ENCODE results near the gene ITGA5.

ITGA5 gene

DNA sequence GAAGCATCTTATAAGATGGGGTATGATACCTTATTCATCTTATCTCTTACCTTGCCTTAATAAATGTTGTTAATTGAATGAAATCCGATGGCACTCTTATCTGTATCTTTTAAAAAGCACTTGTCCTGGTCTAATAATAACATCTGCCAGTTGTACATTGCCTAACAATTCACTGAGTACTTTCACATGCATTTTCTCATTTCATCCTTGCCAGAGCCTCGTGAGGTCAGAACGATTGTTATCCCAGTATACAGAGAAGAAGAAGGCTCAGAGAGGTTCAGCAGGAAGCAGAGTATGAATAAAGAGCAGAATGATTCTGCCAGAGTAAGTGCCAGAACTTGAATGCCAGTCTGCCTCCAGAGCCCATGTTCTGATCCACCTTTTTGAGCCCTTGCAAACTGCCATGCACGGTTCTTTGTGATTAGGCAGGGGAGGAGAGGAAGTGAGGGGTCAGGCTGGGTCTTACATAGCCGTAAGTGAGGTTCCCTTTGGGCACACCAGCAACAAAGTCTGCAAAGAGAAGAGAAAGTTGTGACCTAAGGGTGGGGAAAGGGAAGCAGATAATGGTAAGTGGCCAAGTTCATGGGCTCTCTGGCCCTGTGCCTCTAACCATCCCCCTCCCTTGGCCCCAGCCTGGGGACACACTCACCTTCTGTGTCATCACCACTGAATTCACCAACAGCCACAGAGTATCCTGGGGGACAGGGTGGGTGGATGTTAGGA, 11.7 kb downstream of the ITGA5 start:
- TF ChIP-seq, protein P1, sequence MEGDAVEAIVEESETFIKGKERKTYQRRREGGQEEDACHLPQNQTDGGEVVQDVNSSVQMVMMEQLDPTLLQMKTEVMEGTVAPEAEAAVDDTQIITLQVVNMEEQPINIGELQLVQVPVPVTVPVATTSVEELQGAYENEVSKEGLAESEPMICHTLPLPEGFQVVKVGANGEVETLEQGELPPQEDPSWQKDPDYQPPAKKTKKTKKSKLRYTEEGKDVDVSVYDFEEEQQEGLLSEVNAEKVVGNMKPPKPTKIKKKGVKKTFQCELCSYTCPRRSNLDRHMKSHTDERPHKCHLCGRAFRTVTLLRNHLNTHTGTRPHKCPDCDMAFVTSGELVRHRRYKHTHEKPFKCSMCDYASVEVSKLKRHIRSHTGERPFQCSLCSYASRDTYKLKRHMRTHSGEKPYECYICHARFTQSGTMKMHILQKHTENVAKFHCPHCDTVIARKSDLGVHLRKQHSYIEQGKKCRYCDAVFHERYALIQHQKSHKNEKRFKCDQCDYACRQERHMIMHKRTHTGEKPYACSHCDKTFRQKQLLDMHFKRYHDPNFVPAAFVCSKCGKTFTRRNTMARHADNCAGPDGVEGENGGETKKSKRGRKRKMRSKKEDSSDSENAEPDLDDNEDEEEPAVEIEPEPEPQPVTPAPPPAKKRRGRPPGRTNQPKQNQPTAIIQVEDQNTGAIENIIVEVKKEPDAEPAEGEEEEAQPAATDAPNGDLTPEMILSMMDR (IDR thresholded peaks at IDR 0.05; ENCODE audit: borderline replicate concordance, control extremely low read depth, extremely low read depth, insufficient read depth, missing control alignments), result no peak
- DNase-seq (ENCODE audit: low spot score), result no peak
- in situ Hi-C loops (cut with MboI; ENCODE audit: low sequenced_read_pairs, unreplicated experiment), result no loop called here

DNA sequence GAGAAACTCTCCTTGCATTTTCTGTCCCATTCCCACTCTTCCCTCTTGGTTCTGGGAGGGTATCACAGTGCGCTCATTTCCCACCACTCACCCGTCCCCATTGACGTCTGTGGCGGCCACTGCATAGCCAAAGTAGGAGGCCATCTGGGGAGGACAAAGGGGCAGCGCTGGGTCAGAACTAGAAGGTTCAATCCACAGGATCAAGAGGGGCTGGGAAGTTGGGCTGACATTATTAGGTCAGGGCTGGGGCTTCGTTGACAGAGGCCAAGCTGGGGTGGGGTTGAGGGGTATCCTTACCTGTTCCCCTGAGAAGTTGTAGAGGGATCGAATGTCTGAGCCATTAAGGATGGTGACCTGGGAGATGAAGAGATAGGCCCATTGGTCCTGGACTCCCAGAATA, 13.5 kb downstream of the ITGA5 start:
- in situ Hi-C loops (cut with MboI; ENCODE audit: low sequenced_read_pairs, unreplicated experiment), result no loop called here
- TF ChIP-seq, protein P1 (IDR thresholded peaks at IDR 0.05; ENCODE audit: borderline replicate concordance, control extremely low read depth, extremely low read depth, insufficient read depth, missing control alignments), result no peak
- DNase-seq (ENCODE audit: low spot score), result no peak

DNA sequence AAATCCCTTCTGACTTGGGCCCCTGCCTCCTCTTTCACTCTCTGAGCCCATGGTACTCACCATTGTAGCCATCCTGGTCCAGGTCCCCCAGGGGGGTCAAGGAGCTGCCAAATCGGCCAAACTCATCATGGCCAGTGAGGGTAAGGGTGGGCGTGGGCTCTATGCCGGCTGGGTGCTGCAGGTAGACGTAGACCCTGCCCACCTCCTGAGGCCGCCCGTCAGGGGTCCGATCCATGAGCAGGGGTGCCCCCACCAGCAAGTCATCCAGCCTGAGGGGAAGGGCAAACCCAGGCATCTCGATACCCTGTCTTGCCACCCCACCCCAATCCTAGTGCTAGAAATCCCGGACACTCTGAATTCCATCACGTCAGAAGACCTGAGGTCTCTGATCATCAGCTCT, 14.0 kb downstream of the ITGA5 start:
- in situ Hi-C loops (cut with MboI; ENCODE audit: low sequenced_read_pairs, unreplicated experiment), result no loop called here
- DNase-seq (ENCODE audit: low spot score), result no peak
- TF ChIP-seq, protein P1 (IDR thresholded peaks at IDR 0.05; ENCODE audit: borderline replicate concordance, control extremely low read depth, extremely low read depth, insufficient read depth, missing control alignments), result no peak

DNA sequence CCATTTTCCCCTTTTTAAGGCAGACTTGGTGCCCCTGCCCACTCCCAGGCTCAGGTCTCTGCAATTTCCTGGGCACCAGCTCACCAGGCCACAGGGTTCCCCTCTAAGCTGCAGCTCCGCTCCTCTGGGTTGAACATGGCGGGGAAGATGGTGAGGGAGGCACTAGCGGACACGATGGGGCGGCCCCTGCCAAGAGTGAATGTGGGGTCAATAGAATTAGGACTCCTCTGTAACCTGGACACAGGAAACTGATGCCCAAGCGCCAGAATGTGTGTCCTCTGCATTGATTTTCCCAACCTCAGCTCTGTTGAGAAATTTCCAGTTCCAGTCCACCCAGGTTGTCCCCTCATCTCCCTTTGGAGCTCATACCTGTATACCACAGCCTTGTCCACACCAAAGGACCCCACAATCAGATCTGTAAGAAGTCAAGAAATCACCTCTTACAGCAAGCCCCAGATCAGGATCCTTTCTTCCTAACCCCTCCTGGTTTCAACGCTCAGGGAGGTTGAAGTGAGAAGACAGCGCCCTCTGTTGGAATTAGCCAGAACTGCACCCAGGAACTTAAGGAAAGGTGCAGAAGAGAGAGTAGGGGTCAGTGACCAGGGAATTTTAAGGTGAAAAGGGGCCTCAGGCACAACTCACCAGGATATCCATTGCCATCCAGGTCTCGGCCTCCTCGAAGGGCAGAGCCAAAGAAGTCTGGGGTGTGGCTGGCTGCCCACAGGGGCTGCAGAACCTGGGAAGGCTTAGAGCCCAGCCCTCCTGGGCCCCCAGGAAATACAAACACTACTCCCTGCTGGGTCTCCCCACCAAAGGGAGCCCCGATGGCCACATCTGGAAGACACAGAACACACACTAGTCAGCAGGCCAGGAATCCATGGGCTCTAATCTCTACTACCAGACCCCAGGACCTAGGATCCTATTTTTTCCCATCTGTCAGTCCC, 14.7 kb downstream of the ITGA5 start:
- TF ChIP-seq, protein P1 (IDR thresholded peaks at IDR 0.05; ENCODE audit: borderline replicate concordance, control extremely low read depth, extremely low read depth, insufficient read depth, missing control alignments), result peak; percentile 80
- peak; percentile 75 for DNase-seq (ENCODE audit: low spot score)
- in situ Hi-C loops (cut with MboI; ENCODE audit: low sequenced_read_pairs, unreplicated experiment), result no loop called here

DNA sequence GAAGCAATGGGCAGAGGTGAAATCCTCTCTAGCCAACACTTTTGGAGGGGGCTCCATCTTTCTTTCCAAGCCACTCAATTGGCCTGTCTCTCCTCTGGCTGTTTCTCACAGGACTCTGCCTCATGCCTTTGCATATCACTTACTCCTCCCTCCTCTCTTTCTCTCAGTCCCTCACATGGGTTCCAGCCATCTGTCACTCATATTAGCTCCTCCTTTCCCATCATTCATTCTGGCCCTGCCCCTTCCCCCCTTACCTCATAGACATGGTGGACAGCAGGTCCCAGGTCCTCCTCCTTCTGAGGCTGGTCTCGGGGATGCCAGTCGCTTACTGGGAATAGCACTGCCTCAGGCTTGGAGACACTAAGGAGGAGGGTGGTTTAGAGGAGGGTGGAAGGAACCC, 17.9 kb downstream of the ITGA5 start:
- in situ Hi-C loops (cut with MboI; ENCODE audit: low sequenced_read_pairs, unreplicated experiment), result no loop called here
- DNase-seq (ENCODE audit: low spot score), result no peak
- TF ChIP-seq, protein P1 (IDR thresholded peaks at IDR 0.05; ENCODE audit: borderline replicate concordance, control extremely low read depth, extremely low read depth, insufficient read depth, missing control alignments), result no peak

DNA sequence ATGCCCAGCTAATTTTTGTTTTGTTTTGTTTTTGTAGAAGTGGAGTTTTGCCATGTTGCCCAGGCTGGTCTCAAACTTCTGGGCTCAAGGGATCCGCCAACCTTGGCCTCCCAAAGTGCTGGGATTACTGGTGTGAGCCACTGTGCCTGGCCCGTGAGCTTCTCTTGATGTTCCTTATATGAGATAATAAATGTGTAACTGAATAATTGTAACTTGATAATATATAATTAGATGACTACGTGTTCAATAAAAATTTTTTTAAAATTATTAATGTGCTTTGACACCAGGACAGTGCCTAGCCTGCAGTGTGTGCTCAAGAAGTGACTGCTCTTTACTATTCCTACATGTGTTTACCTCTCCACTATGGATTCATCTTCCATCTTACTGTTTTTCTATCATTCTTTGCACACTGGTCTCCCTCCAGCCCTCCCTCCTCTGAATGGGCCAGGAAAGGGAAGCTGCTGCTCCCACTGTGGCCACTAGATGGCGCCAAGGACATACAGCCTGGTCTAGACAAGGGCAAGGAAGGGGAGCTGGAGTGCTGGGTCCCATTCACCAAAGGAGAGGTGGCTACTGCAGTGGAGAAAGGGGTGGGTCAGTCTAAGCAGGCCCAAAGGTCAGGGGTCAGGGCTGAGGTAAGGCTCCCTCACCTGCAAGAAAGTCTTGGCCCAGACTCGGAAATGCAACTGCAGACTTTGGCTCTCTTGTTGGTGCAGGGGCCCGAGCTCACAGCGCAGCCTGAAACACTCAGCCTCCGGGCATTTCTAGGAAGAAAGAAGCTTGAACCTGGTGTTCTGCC, 19.9 kb downstream of the ITGA5 start:
- TF ChIP-seq, protein P1 (IDR thresholded peaks at IDR 0.05; ENCODE audit: borderline replicate concordance, control extremely low read depth, extremely low read depth, insufficient read depth, missing control alignments), result peak; percentile 100
- in situ Hi-C loops (cut with MboI; ENCODE audit: low sequenced_read_pairs, unreplicated experiment), result loop anchor here (5.0 kb wide), 1 partner anchor 43 kb away; no protein-coding TSS in a partner anchor
- peak; percentile 86 for DNase-seq (ENCODE audit: low spot score)
